Heart right ventricle (tissue), 16 donors: ENCODE results near the gene FREM1. TPM values are rescaled to one million over a fixed set of nuclear protein-coding genes. Genes with fewer than 3 reads are reported as not detected.

ENCODE experiments used
- ATAC-seq, 8 donors: fragments of 200-7000 bp; cut with Tn5 transposase; one replicate each; pipeline ENCODE4 v1.9.1; 2020; ENCODE audit warnings: mild to moderate bottlenecking in 8 of 8, moderate library complexity in 8 of 8, moderate number of reproducible peaks in 1 of 8
- DNase-seq, 2 donors: peaks; one replicate each; pipeline ENCODE4 v3.0.0-alpha.2; 2020
- H3K27ac ChIP-seq, 10 donors: fragments of 200-600 bp; sonication (generic) in 2 of 10; one replicate each; pipeline versions ENCODE4 v1.5.0 to v1.8.0; 2020 to 2022; ENCODE audit warnings: mild to moderate bottlenecking in 3 of 10
- H3K27me3 ChIP-seq, 7 donors: fragments of 200-600 bp; one replicate each; pipeline ENCODE4 v1.8.0; 2021 to 2022; ENCODE audit warnings: mild to moderate bottlenecking in 2 of 7
- H3K36me3 ChIP-seq, 9 donors: fragments of 200-600 bp; sonication (generic) in 1 of 9; one replicate each; pipeline versions ENCODE4 v1.5.0 to v1.8.0; 2020 to 2022; ENCODE audit warnings: mild to moderate bottlenecking in 2 of 9
- H3K4me1 ChIP-seq, 9 donors: fragments of 200-600 bp; sonication (generic) in 1 of 9; one replicate each; pipeline versions ENCODE4 v1.5.0 to v1.8.0; 2020 to 2022; ENCODE audit warnings: mild to moderate bottlenecking in 4 of 9
- H3K4me3 ChIP-seq, 10 donors: fragments of 200-600 bp; sonication (generic) in 2 of 10; one replicate each; pipeline versions ENCODE4 v1.5.0 to v1.8.0; 2020 to 2022; ENCODE audit warnings: mild to moderate bottlenecking in 7 of 10, moderate library complexity in 2 of 10
- H3K9me3 ChIP-seq, 11 donors: fragments of 200-600 bp in 10 of 11; sonication (generic) in 2 of 11; one replicate each; pipeline versions ENCODE4 v1.5.0 to v1.8.0; 2013 to 2022; ENCODE audit warnings: mild to moderate bottlenecking in 2 of 11, control low read depth in 1 of 11, moderate library complexity in 1 of 11
- WGBS, 2 donors: extraction: QIAGEN DNeasy Blood & Tissue Kit; methylation state at CpG; one replicate each; pipeline ENCODE4 v1.1.7; 2013; ENCODE audit warnings: inconsistent platforms in 1 of 2; 5-methylcytosine and 5-hydroxymethylcytosine counted together
- intact Hi-C, 10 donors: fragments of 100-400 bp; cut with DNase I; formaldehyde crosslinking; loops; one replicate each; pipeline versions ENCODE4 v1.11.1 to v1.14.2; 2022
- polyA plus RNA-seq, 2 donors: library from polyadenylated mRNA; stranded (reverse); fragments of 200-250 nt; gene quantifications; one replicate each; pipeline ENCODE4 v1.2.3, GENCODE V29; 2013
- total RNA-seq, 10 donors: library from RNA; stranded (reverse); fragmentation: NEBNext Ultra II Directional in 3 of 10; extraction: Animal tissue kit (Norgen Biotek cat#: 25700) in 3 of 10; gene quantifications; one replicate each; pipeline versions ENCODE4 v1.2.1 to v1.2.4, GENCODE V29; 2021 to 2023
- TF ChIP-seq, protein P1 (sequence below), 9 donors: fragments of 200-600 bp; sonication (generic) in 2 of 9; IDR thresholded peaks; one replicate each; pipeline versions ENCODE4 v1.5.0 to v1.8.0; 2021 to 2022; ENCODE audit warnings: antibody characterized with exemption in 9 of 9, mild to moderate bottlenecking in 5 of 9, moderate library complexity in 1 of 9
- donor health status: Arrhythmogenic right ventricular cardiomyopathy.
- donor health status: ischemic (EF 13 %, LVEDD 7.1; RV severe dilation, severe dysfunction).
- donor health status: healthy with polysubstance abuse.
- donor health status: DM: no; HTN: yes; CAD: no.
- donor health status: DM: no; HTN: no; CAD: no.
- donor health status: ischemic (EF 25% LVEDD 6.9; RV normal size, moderate dysfunction).
- donor health status: ischemic (EF 25% LVEDD 5.7; RV mildly dilated, moderate dysfunction).
- donor health status: healthy.
- donor health status: DM: yes; HTN: yes; CAD: no.
- donor health status: Ischemic cardiomyopathy.
- donor health status: ischemic (EF 35%, LVEDD 5.7; RV mildly dilated, moderate dysfunction).
- donor health status: nonischemic (EF 11% LVEDD 7.7; RV severe dilation, severe dysfunction).
- donor health status: DM: yes; HTN: yes; CAD: no.
- donor health status: PGD.
- donor health status: ischemic (EF 29% LVEDD 5.4; RV normal size, mild dysfunction).
- donor health status: nonischemic (EF 23%, LVEDD 6.1; RV moderate dilation, normal function).

FREM1 gene
- total and polyA plus RNA-seq, 12 donors = 0.59 to 5.9 (median 3.1) TPM

DNA sequence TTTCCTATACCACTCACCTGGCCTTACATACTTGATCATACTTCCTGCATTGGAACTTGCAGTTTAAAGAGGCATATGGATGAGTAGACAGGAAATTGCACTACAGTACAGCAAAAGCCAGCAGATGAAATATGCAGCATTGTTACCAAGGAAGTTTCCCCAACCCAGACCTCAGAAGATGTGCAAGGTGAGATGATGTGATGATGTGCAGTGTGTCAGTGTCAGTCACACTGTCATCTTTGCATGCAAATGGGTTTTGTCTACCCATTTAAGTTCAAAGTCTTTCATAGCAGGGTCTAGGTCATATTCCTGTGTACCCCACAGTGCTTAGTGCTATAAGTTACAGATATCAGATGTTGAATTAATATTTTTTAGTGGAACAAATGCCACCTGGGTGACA, 98.4 kb downstream of the FREM1 start:
- no peak for DNase-seq
- ATAC-seq = no peak
- no peak overlapping the region for H3K4me3 ChIP-seq
- no peak overlapping the region for H3K27ac ChIP-seq
- intact Hi-C loops = no loop called here
- H3K36me3 ChIP-seq = peaks cover 0 to 7% (median 0%) of the 10 kb centered on the region in 9 donors
- H3K4me1 ChIP-seq = peaks cover 0 to 6% (median 0%) of the 10 kb centered on the region in 9 donors
- H3K9me3 ChIP-seq = no peaks in the 10 kb centered on the region
- TF ChIP-seq, protein P1, sequence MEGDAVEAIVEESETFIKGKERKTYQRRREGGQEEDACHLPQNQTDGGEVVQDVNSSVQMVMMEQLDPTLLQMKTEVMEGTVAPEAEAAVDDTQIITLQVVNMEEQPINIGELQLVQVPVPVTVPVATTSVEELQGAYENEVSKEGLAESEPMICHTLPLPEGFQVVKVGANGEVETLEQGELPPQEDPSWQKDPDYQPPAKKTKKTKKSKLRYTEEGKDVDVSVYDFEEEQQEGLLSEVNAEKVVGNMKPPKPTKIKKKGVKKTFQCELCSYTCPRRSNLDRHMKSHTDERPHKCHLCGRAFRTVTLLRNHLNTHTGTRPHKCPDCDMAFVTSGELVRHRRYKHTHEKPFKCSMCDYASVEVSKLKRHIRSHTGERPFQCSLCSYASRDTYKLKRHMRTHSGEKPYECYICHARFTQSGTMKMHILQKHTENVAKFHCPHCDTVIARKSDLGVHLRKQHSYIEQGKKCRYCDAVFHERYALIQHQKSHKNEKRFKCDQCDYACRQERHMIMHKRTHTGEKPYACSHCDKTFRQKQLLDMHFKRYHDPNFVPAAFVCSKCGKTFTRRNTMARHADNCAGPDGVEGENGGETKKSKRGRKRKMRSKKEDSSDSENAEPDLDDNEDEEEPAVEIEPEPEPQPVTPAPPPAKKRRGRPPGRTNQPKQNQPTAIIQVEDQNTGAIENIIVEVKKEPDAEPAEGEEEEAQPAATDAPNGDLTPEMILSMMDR (IDR thresholded peaks at IDR 0.05) = no peak
- no peaks in the 10 kb centered on the region for H3K27me3 ChIP-seq

DNA sequence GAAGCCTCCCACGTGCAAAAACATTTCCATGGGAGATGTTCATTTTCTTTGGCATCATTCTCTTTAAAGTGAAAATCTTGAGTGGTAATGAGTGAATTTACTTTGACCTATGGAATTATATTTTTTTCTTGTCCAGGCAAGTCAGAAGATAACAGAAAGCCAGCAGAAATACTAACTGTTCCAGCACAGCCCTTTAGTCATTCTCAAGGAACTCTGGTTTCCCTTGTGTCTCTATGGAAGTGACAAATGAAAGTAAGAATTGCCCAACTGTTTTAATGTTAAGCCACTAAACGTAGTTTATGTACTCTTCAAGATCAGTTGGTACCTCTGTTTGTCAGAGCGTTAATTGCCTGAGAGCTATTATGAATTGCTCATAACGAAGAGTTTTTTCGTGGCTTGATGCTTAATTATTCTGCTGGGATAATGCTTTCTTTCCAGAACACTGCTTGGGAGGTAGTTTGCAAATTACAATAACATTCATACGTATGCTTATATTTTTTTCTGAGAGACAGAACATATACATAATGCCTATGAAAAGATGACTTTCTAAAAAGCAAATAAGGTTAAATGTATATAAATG, 103.2 kb downstream of the FREM1 start:
- no peak for DNase-seq
- H3K4me1 ChIP-seq = no peaks in the 10 kb centered on the region

DNA sequence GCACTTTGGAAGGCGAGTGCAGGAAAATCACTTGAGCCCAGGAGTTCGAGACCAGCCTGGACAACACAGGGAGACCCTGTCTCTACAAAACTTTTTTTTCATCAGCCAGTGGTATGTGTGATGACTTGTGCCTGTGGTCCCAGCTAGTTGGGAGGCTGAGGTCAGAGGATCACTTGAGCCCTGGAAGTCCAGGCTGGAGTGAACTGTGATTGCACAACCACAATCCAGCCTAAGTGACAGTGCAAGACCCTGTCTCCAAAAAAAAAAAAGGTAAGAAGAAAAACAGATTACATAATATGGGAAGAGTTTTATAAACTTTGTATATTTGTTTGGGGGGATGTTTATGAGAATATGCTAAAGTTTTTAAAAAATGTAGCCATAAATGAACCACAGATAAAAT, 111.2 kb downstream of the FREM1 start:
- no peak overlapping the region for H3K27ac ChIP-seq
- WGBS, 2 donors = 95 to 98% methylated on average over 2 of the region's 2 CpGs
- no peak for DNase-seq
- no peaks in the 10 kb centered on the region for H3K4me1 ChIP-seq
- H3K9me3 ChIP-seq = no peaks in the 10 kb centered on the region
- no peak overlapping the region for H3K4me3 ChIP-seq
- TF ChIP-seq, protein P1 (IDR thresholded peaks at IDR 0.05) = no peak
- ATAC-seq = no peak
- peaks cover 0 to 9% (median 0%) of the 10 kb centered on the region in 9 donors for H3K36me3 ChIP-seq
- intact Hi-C loops = no loop called here
- peaks cover 0 to 4% (median 0%) of the 10 kb centered on the region in 7 donors for H3K27me3 ChIP-seq

More for the DNA sequence above, 103.2 kb downstream of the FREM1 start:
- H3K36me3 ChIP-seq = peaks cover 0 to 12% (median 0%) of the 10 kb centered on the region in 9 donors
- TF ChIP-seq, protein P1 (IDR thresholded peaks at IDR 0.05) = no peak
- H3K27me3 ChIP-seq = peaks cover 0 to 4% (median 0%) of the 10 kb centered on the region in 7 donors
- 82 to 85% methylated on average over 6 of the region's 6 CpGs for WGBS, 2 donors
- H3K9me3 ChIP-seq = no peaks in the 10 kb centered on the region
- ATAC-seq = no peak
- H3K27ac ChIP-seq = no peak overlapping the region
- H3K4me3 ChIP-seq = no peak overlapping the region
- intact Hi-C loops = no loop called here

DNA sequence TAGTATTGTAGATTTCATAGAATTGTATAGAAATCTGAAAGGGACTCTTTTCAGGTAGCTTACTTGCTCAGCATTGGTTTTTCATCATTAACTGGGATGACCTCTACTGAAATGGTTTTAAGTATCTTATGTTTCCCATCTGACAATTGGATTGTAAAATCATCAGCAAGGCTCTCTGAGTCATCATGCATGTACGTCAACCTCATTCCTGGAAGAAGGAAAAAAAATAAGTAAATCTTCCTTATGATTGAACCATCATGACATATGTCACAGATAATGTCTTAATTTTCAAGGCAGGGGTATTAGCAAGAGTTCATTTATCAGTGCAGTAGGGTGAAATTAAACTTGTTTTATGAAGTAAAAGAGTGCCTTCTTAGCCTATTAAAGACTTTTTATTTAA, 112.8 kb downstream of the FREM1 start:
- ATAC-seq = no peak
- WGBS, 2 donors = 77 to 81% methylated on average over 1 of the region's 1 CpG
- TF ChIP-seq, protein P1 (IDR thresholded peaks at IDR 0.05) = no peak

More for the DNA sequence above, 112.8 kb downstream of the FREM1 start:
- H3K4me3 ChIP-seq = no peak overlapping the region
- peaks cover 0 to 9% (median 0%) of the 10 kb centered on the region in 9 donors for H3K36me3 ChIP-seq
- DNase-seq = no peak
- H3K9me3 ChIP-seq = no peaks in the 10 kb centered on the region
- intact Hi-C loops = no loop called here
- no peaks in the 10 kb centered on the region for H3K4me1 ChIP-seq
- no peak overlapping the region for H3K27ac ChIP-seq
- peaks cover 0 to 3% (median 0%) of the 10 kb centered on the region in 7 donors for H3K27me3 ChIP-seq
